Erythroblast (primary cell): ENCODE results near the gene TXNDC11.

Experiments
- GATA1 ChIP-seq: IDR thresholded peaks from 2 replicates; pipeline ENCODE4 v1.6.1; 2011; ENCODE audit warnings: low read depth, mild to moderate bottlenecking, control low read depth, low read length, moderate library complexity
- POLR2A ChIP-seq: IDR thresholded peaks from 2 replicates; pipeline ENCODE4 v1.6.1; 2011; ENCODE audit warnings: mild to moderate bottlenecking, low read length

GRCh38 chr16:11750056-11750455 is 7.4 kb upstream of the TXNDC11 start:
- TF ChIP-seq POLR2A: no peak
- no peak for TF ChIP-seq GATA1
